Medulla oblongata (tissue), 1 donor: ENCODE measurements around the gene MIER2.

Experiments used
- DNase-seq: peaks from one replicate; pipeline ENCODE4 v3.0.0-alpha.2; 2015; ENCODE audit errors: extremely low spot score

MIER2 gene

DNA sequence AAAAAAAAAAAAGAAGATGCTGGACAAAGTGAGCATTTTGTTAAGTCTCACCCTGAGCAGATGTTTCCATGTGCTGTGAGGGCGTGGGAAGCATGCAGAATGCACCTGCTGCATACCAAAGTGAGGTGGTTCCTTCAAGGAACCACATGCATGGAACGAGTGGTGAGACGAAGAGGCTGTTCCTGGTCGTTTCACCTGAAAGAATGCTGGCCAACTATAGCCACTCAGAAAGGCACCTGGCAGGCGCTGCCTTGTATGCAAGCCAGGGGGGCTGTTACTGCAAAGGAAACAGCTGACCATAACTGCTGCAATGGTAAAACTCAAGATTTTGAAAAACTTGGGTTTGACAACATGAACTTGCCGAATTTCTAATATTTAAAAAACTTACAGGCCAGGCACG, 14.7 kb downstream of the MIER2 start:
- no peak for DNase-seq

GRCh38 chr19:328025-328505, 16.5 kb downstream of the MIER2 start:
- DNase-seq, result no peak

- no peak for DNase-seq
Observed at GRCh38 chr19:327291-328024, 17.1 kb downstream of the MIER2 start.

- DNase-seq, result no peak
Observed at GRCh38 chr19:326871-327270, 17.7 kb downstream of the MIER2 start.

- no peak for DNase-seq
Observed at GRCh38 chr19:325937-326565, 18.5 kb downstream of the MIER2 start.

GRCh38 chr19:325173-325936, 19.2 kb downstream of the MIER2 start:
- no peak for DNase-seq

DNA sequence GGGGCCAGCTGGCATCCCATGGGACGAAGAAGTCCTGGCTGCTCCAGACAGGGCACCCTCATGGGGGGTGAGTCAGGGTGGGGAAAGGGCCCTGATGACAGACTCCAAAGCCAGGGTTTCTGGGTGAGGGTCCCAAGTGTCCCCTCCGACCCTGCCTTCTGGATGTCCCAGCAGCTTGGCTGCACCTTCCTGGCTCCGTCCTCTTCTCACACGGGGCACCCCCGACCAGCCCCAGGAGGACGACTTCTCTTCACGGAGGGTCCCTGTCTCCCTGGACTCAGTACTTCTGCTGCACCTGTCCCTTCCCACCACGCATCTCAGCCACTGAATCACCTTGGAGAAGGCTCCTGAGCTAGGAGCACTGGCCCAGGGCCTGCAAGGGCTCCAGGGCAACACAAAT, 19.9 kb downstream of the MIER2 start:
- no peak for DNase-seq

DNA sequence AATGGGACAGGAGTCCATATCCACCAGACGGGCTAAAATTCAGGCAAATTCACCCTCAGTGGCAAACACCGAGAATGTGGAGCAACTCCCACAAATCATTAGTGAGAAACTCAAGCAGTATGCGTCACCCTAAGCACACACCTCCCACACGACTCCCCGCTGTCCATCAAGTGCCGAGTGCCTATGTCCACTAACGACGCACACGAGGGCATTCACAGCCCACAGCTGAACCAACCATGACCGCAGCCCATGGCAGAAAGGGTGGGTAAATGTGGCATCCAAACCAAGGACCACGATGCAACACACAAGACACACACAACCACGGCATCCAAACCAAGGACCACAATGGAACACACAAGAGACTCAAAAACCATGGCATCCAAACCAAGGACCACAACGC, 22.0 kb downstream of the MIER2 start:
- DNase-seq, result no peak

- DNase-seq, result no peak
Observed at GRCh38 chr19:318509-318774, 26.2 kb downstream of the MIER2 start.

GRCh38 chr19:317710-318508, 26.7 kb downstream of the MIER2 start:
- no peak for DNase-seq

DNA sequence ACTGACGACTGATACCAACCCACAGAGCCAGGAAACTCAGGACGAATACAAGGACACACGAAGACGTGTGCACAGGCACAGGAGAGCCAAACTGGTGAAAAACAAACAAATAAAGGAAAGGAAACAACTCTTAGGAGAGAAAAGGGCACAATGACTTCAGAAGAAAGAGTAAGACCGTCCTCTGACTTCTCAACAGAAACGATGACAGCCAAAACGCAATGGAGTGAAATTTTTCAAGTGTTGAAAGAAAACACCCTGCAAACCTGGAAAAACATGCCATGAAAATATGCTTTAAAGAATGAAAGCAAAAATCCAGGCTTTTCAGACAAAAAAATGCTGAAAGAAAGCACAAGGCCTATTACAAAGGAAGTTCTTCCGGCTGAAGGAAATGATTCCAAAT, 28.8 kb downstream of the MIER2 start:
- no peak for DNase-seq

GRCh38 chr19:313988-314815, 30.4 kb downstream of the MIER2 start:
- DNase-seq, result no peak

DNA sequence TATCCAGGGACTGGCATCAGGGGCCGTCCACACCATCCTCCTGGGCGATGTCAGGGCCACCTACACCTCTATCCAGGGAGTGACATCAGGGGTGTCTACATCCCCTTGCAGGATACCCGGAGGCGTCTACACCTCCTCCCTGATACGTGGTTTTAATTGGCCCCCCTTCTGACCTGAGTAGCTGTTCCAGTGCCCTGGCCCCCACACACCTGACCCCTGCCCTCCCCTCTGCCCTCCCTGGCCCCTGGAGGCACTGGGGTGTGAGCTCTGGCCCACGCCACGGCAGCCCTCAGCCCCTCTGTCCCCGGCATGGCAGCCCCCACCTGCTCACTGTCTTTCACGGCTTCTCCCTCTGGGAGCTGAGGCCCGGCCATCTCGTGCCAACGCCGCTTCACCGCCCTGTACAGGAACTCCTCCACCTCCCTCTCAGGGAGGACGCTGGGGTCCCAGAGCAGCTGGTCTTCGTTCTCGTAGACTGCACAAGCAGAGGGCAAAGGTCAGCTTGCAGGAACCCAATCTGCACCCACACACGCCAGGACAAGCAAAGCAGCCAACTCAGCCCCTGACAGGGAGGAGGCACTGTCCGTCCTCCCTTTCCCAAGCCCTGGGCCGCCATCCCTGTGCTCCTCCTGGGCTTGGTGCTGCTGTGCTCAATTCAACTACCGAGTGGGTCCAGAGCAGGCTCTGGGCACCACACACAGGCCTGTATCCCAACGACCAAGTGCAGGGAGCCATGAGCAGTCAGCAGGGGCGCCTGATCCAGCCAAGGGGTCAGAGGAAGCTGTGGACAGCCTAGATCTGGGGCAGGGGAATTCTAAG, 31.2 kb downstream of the MIER2 start:
- no peak for DNase-seq

- no peak for DNase-seq
Observed at GRCh38 chr19:311813-312261, 32.8 kb downstream of the MIER2 start.

DNA sequence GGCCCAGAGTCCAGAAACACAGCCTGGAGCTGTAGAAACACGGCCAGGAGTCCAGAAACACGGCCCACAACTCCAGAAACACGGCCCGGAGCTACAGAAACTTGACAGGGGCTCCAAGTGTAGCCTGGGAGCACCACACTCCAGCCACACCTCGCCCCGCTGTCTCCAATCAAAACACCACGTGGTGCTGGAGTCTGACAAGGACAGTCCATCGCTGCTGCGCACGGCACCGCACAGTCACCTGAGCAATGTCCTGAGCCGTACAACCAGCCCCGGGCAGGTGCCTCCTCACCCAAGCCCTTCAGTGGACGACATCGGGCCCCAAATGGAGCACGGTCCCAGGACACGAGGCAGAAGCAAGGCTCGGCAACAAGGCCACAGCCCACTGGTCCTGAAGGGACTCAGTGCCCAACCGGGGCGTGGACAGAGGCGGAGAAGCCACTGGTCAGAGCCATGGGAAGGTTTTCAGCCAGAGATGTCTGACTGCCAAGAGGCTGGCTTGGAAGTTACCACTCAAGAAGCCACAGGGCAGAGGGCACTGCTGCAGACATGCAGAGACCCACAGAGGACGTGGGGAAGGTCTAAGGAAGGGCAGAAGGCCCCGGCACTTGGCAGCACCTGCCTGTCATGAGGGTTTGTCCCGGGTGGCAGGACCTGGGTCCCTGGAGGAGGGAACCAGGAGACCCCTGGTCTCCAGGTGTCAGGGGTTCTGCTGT, 33.7 kb downstream of the MIER2 start:
- DNase-seq, result no peak

DNA sequence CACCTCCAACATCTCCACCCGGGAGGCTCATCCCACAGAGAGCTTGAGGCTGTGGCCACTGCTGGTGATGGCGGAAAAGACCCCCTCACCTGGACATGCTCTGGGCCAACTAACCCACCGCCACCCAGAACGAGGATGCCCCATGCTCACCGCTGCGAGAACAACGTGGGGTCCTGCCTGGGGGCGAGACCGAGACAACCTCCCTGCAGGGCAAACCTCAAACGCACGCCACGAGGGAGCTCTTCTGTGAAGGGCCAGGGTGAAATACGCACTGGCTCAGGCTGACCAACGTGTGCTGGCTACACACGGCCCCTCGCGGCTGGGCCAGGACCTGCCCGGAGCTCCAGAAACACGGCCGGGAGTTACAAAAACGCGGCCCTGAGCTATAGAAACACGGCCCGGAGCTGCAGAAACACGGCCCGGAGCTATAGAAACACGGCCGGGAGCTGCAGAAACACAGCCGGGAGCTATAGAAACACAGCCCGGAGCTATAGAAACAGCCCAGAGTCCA, 34.4 kb downstream of the MIER2 start:
- no peak for DNase-seq

- DNase-seq, result no peak
Observed at GRCh38 chr19:309206-309565, 35.4 kb downstream of the MIER2 start.

DNA sequence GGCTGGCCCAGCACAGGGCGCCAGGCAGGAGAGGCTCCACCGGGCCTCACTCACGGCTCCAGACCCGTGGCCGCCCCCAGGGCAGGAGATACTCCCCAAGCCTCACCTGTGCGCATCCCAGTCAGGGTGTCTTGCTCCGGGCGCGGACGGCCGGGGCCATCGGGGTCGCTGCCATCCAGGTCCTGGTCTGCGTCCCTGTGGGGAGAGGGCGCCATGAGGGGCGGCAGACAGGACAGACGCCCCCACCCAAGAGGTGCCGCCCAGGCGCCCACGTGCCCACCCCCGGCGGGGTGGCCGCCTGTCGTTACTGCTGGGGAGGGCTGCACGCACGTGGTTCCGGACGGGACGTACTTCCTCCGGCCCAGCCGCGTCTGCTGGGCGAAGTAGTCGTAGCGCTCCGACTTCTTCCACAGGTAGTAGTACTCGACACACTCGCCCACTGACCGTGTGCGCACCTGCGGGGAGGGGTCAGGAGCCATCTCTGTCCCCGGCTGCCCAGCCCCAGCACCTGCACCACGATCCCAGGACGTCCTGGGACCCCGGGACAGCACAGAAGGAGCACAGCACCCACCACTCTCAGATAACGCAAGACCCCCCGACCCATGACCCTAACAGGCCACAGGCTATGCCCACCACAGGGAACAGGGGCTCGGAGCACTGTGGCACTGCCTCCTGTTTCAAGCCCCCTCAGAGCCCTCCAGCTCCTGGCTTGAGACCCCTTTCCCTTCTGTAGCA, 36.0 kb downstream of the MIER2 start:
- no peak for DNase-seq
